Heart right ventricle (tissue), 16 donors: ENCODE results near the gene PGAM2. TPM values are rescaled to one million over a fixed set of nuclear protein-coding genes. Genes with fewer than 3 reads are reported as not detected.

Source experiments
- ATAC-seq, 8 donors: fragments of 200-7000 bp; cut with Tn5 transposase; one replicate each; pipeline ENCODE4 v1.9.1; 2020; ENCODE audit warnings: mild to moderate bottlenecking in 8 of 8, moderate library complexity in 8 of 8, moderate number of reproducible peaks in 1 of 8
- DNase-seq, 2 donors: peaks; one replicate each; pipeline ENCODE4 v3.0.0-alpha.2; 2020
- H3K27ac ChIP-seq, 10 donors: fragments of 200-600 bp; sonication (generic) in 2 of 10; one replicate each; pipeline versions ENCODE4 v1.5.0 to v1.8.0; 2020 to 2022; ENCODE audit warnings: mild to moderate bottlenecking in 3 of 10
- H3K27me3 ChIP-seq, 7 donors: fragments of 200-600 bp; one replicate each; pipeline ENCODE4 v1.8.0; 2021 to 2022; ENCODE audit warnings: mild to moderate bottlenecking in 2 of 7
- H3K36me3 ChIP-seq, 9 donors: fragments of 200-600 bp; sonication (generic) in 1 of 9; one replicate each; pipeline versions ENCODE4 v1.5.0 to v1.8.0; 2020 to 2022; ENCODE audit warnings: mild to moderate bottlenecking in 2 of 9
- H3K4me1 ChIP-seq, 9 donors: fragments of 200-600 bp; sonication (generic) in 1 of 9; one replicate each; pipeline versions ENCODE4 v1.5.0 to v1.8.0; 2020 to 2022; ENCODE audit warnings: mild to moderate bottlenecking in 4 of 9
- H3K4me3 ChIP-seq, 10 donors: fragments of 200-600 bp; sonication (generic) in 2 of 10; one replicate each; pipeline versions ENCODE4 v1.5.0 to v1.8.0; 2020 to 2022; ENCODE audit warnings: mild to moderate bottlenecking in 7 of 10, moderate library complexity in 2 of 10
- H3K9me3 ChIP-seq, 11 donors: fragments of 200-600 bp in 10 of 11; sonication (generic) in 2 of 11; one replicate each; pipeline versions ENCODE4 v1.5.0 to v1.8.0; 2013 to 2022; ENCODE audit warnings: mild to moderate bottlenecking in 2 of 11, control low read depth in 1 of 11, moderate library complexity in 1 of 11
- CTCF ChIP-seq, 9 donors: fragments of 200-600 bp; sonication (generic) in 2 of 9; IDR thresholded peaks; one replicate each; pipeline versions ENCODE4 v1.5.0 to v1.8.0; 2021 to 2022; ENCODE audit warnings: antibody characterized with exemption in 9 of 9, mild to moderate bottlenecking in 5 of 9, moderate library complexity in 1 of 9
- WGBS, 2 donors: extraction: QIAGEN DNeasy Blood & Tissue Kit; methylation state at CpG; one replicate each; pipeline ENCODE4 v1.1.7; 2013; ENCODE audit warnings: inconsistent platforms in 1 of 2; 5-methylcytosine and 5-hydroxymethylcytosine counted together
- intact Hi-C, 10 donors: fragments of 100-400 bp; cut with DNase I; formaldehyde crosslinking; loops; one replicate each; pipeline versions ENCODE4 v1.11.1 to v1.14.2; 2022
- polyA plus RNA-seq, 2 donors: library from polyadenylated mRNA; stranded (reverse); fragments of 200-250 nt; gene quantifications; one replicate each; pipeline ENCODE4 v1.2.3, GENCODE V29; 2013
- total RNA-seq, 10 donors: library from RNA; stranded (reverse); fragmentation: NEBNext Ultra II Directional in 3 of 10; extraction: Animal tissue kit (Norgen Biotek cat#: 25700) in 3 of 10; gene quantifications; one replicate each; pipeline versions ENCODE4 v1.2.1 to v1.2.4, GENCODE V29; 2021 to 2023
- donor health status: Arrhythmogenic right ventricular cardiomyopathy.
- donor health status: ischemic (EF 13 %, LVEDD 7.1; RV severe dilation, severe dysfunction).
- donor health status: healthy with polysubstance abuse.
- donor health status: DM: no; HTN: yes; CAD: no.
- donor health status: DM: no; HTN: no; CAD: no.
- donor health status: ischemic (EF 25% LVEDD 6.9; RV normal size, moderate dysfunction).
- donor health status: ischemic (EF 25% LVEDD 5.7; RV mildly dilated, moderate dysfunction).
- donor health status: healthy.
- donor health status: DM: yes; HTN: yes; CAD: no.
- donor health status: Ischemic cardiomyopathy.
- donor health status: ischemic (EF 35%, LVEDD 5.7; RV mildly dilated, moderate dysfunction).
- donor health status: nonischemic (EF 11% LVEDD 7.7; RV severe dilation, severe dysfunction).
- donor health status: DM: yes; HTN: yes; CAD: no.
- donor health status: PGD.
- donor health status: ischemic (EF 29% LVEDD 5.4; RV normal size, mild dysfunction).
- donor health status: nonischemic (EF 23%, LVEDD 6.1; RV moderate dilation, normal function).

PGAM2 gene
- total and polyA plus RNA-seq, 12 donors: 367 to 2,327 (median 557) TPM

- intact Hi-C loops: no loop called here
- no peak for ATAC-seq
- H3K36me3 ChIP-seq: peaks cover 0 to 88% (median 3%) of the 10 kb centered on the region in 9 donors
- no peaks in the 10 kb centered on the region for H3K9me3 ChIP-seq
- no peak overlapping the region for H3K4me3 ChIP-seq
- no peaks in the 10 kb centered on the region for H3K27me3 ChIP-seq
- peaks cover 0 to 29% (median 11%) of the 10 kb centered on the region in 9 donors for H3K4me1 ChIP-seq
- DNase-seq: no peak
- 88 to 90% methylated on average over 33 to 34 of the region's 34 CpGs for WGBS, 2 donors
- no peak for TF ChIP-seq CTCF (IDR thresholded peaks at IDR 0.05)
- H3K27ac ChIP-seq: no peak overlapping the region
These were observed 47.8 kb upstream of the PGAM2 start for GRCh38 chr7:44112997-44113763.

GRCh38 chr7:44112231-44112996, 47.0 kb upstream of the PGAM2 start:
- intact Hi-C loops: no loop called here
- DNase-seq: no peak
- Histone ChIP-seq H3K4me1 (peaks cover 0 to 29% (median 11%) of the 10 kb centered on the region in 9 donors), H3K36me3 (peaks cover 0 to 87% (median 3%) of the 10 kb centered on the region in 9 donors), H3K27me3 (no peaks in the 10 kb centered on the region), H3K4me3 (no peak overlapping the region), H3K9me3 (no peaks in the 10 kb centered on the region), H3K27ac (no peak overlapping the region)
- 71 to 72% methylated on average over 41 of the region's 41 CpGs for WGBS, 2 donors
- no peak for ATAC-seq
- TF ChIP-seq CTCF (IDR thresholded peaks at IDR 0.05): no peak

- H3K27me3 ChIP-seq: no peaks in the 10 kb centered on the region
- peaks cover 0 to 29% (median 11%) of the 10 kb centered on the region in 9 donors for H3K4me1 ChIP-seq
- intact Hi-C loops: no loop called here
- H3K4me3 ChIP-seq: no peak overlapping the region
- no peaks in the 10 kb centered on the region for H3K9me3 ChIP-seq
- ATAC-seq: no peak
- WGBS, 2 donors: 90 to 94% methylated on average over 16 of the region's 16 CpGs
- no peak for TF ChIP-seq CTCF (IDR thresholded peaks at IDR 0.05)
- H3K36me3 ChIP-seq: peaks cover 0 to 86% (median 3%) of the 10 kb centered on the region in 9 donors
- no peak for DNase-seq
- H3K27ac ChIP-seq: no peak overlapping the region
These were observed 46.4 kb upstream of the PGAM2 start for GRCh38 chr7:44111761-44112160.

GRCh38 chr7:44110719-44111635, 45.6 kb upstream of the PGAM2 start:
- H3K27me3 ChIP-seq: peaks cover 0 to under 1% (median 0%) of the 10 kb centered on the region in 7 donors
- no peaks in the 10 kb centered on the region for H3K9me3 ChIP-seq
- DNase-seq (no peak), ATAC-seq (no peak)
- intact Hi-C loops: no loop called here
- H3K36me3 ChIP-seq: peaks cover 0 to 78% (median 3%) of the 10 kb centered on the region in 9 donors
- H3K27ac ChIP-seq: no peak overlapping the region
- WGBS, 2 donors: 74 to 78% methylated on average over 27 of the region's 27 CpGs
- TF ChIP-seq CTCF (IDR thresholded peaks at IDR 0.05): no peak
- H3K4me3 ChIP-seq: no peak overlapping the region
- peaks cover 0 to 33% (median 11%) of the 10 kb centered on the region in 9 donors for H3K4me1 ChIP-seq
